ENCODE data around the gene RMI2.

RMI2 gene

DNA sequence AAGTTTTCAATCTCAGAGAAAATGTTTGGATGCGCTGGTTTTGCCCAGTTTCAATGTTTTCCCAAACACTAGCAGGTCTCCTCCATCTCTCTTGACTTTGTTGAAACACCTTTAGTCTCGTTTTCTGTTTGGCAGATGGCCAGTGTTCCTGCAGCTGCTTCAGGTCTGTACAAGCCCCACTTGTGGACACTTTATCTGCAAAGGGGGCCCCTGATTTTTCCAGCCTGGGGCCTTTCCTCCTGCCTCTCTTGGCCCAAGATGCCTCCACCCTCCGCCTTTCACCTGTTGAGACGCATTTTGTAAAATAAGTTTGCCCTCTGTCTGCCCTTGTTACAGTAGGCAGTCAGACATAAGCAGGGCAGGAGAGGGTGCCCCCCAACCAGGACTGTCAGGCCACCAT, 42.3 kb upstream of the RMI2 start:
- no peak overlapping the region for H3K4me2 ChIP-seq (ENCODE audit: low read depth, low read length, poor library complexity, severe bottlenecking)

DNA sequence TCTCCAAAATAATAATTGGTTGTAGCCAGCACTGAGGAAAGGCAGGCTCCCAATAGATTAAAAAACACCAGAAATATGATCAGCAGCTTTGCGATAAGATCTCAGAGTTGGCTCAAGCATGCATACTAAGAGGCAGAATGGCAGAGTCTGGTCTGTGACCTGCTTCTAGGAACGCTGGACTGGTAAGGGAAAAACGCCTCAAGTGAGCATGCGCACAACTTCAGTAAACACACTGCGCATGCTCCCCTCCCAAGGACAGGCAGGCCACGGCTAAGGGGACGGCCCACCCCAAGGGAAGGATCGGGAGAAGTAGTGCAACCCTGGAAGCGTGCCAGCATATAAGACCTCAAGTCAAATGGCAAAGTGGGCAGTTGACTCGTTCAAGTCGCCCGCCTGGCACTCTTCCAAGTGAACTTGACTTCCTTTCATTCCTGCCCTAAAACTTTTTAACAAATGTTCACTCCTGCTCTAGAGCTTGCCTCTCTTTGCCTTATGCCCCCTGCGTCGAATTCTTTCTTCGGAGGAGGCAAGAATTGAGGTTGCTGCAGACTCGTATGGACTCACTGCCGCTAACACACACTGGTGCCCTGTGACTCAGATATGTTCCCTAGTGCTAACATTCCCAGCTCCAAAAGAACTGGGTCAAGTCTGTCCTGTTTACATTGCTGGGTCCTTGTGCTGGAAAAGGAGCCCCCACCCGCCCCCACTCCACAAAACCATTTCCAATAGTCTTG, 41.7 kb upstream of the RMI2 start:
- Histone ChIP-seq H3K79me2 (ENCODE audit: insufficient read depth, low read length) (no peaks in the 10 kb centered on the region), H2AFZ (ENCODE audit: low read depth, low read length, severe bottlenecking) (no peak overlapping the region), H3F3A (ENCODE audit: insufficient read depth) (peaks cover 3% of the 10 kb centered on the region), H3K9me3 (ENCODE audit: insufficient read depth, low read length) (0 out of 2 replicates have a peak, but pooled peaks cover 5% of the 10 kb centered on the region), H3K27me3 (ENCODE audit: low read length) (no peaks in the 10 kb centered on the region), H3K36me3 (ENCODE audit: low read length) (no peaks in the 10 kb centered on the region), H3K4me3 (ENCODE audit: insufficient read depth, low read length, poor library complexity, severe bottlenecking) (no peak overlapping the region), H3K9me2 (replicated peaks; ENCODE audit: insufficient read depth, low read length) (no peaks in the 10 kb centered on the region), H4K20me1 (ENCODE audit: low read depth, low read length) (no peaks in the 10 kb centered on the region), H3K4me2 (ENCODE audit: low read depth, low read length, poor library complexity, severe bottlenecking) (no peak overlapping the region), H3K27ac (ENCODE audit: low read depth, low read length) (no peak overlapping the region), H3K9ac (ENCODE audit: low read length) (no peak overlapping the region)
- TF ChIP-seq, protein P1, sequence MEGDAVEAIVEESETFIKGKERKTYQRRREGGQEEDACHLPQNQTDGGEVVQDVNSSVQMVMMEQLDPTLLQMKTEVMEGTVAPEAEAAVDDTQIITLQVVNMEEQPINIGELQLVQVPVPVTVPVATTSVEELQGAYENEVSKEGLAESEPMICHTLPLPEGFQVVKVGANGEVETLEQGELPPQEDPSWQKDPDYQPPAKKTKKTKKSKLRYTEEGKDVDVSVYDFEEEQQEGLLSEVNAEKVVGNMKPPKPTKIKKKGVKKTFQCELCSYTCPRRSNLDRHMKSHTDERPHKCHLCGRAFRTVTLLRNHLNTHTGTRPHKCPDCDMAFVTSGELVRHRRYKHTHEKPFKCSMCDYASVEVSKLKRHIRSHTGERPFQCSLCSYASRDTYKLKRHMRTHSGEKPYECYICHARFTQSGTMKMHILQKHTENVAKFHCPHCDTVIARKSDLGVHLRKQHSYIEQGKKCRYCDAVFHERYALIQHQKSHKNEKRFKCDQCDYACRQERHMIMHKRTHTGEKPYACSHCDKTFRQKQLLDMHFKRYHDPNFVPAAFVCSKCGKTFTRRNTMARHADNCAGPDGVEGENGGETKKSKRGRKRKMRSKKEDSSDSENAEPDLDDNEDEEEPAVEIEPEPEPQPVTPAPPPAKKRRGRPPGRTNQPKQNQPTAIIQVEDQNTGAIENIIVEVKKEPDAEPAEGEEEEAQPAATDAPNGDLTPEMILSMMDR (IDR thresholded peaks at IDR 0.05; ENCODE audit: insufficient read depth, low read length, poor library complexity, severe bottlenecking), result no peak
- no peak for TF ChIP-seq EZH2phosphoT487 (conservative IDR thresholded peaks at IDR 0.05; ENCODE audit: low read length)

More for the DNA sequence above, 42.3 kb upstream of the RMI2 start:
- Histone ChIP-seq H4K20me1 (ENCODE audit: low read depth, low read length) (no peaks in the 10 kb centered on the region), H3K36me3 (ENCODE audit: low read length) (no peaks in the 10 kb centered on the region), H3F3A (ENCODE audit: insufficient read depth) (peaks cover 9% of the 10 kb centered on the region), H2AFZ (ENCODE audit: low read depth, low read length, severe bottlenecking) (no peak overlapping the region), H3K9ac (ENCODE audit: low read length) (no peak overlapping the region), H3K79me2 (ENCODE audit: insufficient read depth, low read length) (no peaks in the 10 kb centered on the region), H3K9me3 (ENCODE audit: insufficient read depth, low read length) (0 out of 2 replicates have a peak, but pooled peaks cover 1% of the 10 kb centered on the region), H3K27me3 (ENCODE audit: low read length) (no peaks in the 10 kb centered on the region), H3K9me2 (replicated peaks; ENCODE audit: insufficient read depth, low read length) (no peaks in the 10 kb centered on the region), H3K27ac (ENCODE audit: low read depth, low read length) (no peak overlapping the region), H3K4me3 (ENCODE audit: insufficient read depth, low read length, poor library complexity, severe bottlenecking) (no peak overlapping the region)
- TF ChIP-seq, protein P1 (IDR thresholded peaks at IDR 0.05; ENCODE audit: insufficient read depth, low read length, poor library complexity, severe bottlenecking), result no peak
- TF ChIP-seq EZH2phosphoT487 (conservative IDR thresholded peaks at IDR 0.05; ENCODE audit: low read length), result no peak

DNA sequence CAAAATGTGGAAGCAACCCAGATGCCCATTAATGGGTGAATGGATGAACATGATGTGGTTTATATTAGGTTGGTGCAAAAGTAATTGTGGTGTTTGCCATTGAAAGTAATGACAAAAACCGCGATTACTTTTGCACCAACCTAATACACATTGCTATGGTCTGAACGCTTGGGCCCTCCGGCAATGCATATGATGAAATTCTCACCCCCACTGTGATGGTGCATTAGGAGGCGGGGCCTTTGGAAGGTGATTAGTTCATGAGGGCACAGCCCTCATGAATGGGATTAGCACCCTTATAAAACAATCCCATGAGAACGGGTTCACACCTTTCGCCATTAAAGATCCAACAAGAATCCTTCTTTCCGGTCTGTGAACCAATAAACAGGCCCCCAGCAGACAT, 38.9 kb upstream of the RMI2 start:
- Histone ChIP-seq H2AFZ (ENCODE audit: low read depth, low read length, severe bottlenecking) (no peak overlapping the region), H3K27me3 (ENCODE audit: low read length) (no peaks in the 10 kb centered on the region), H3K9me3 (ENCODE audit: insufficient read depth, low read length) (0 out of 2 replicates have a peak, but pooled peaks cover 5% of the 10 kb centered on the region), H4K20me1 (ENCODE audit: low read depth, low read length) (no peaks in the 10 kb centered on the region), H3K36me3 (ENCODE audit: low read length) (no peaks in the 10 kb centered on the region), H3K9me2 (replicated peaks; ENCODE audit: insufficient read depth, low read length) (no peaks in the 10 kb centered on the region), H3K27ac (ENCODE audit: low read depth, low read length) (no peak overlapping the region), H3K79me2 (ENCODE audit: insufficient read depth, low read length) (no peaks in the 10 kb centered on the region), H3F3A (ENCODE audit: insufficient read depth) (peaks cover 12% of the 10 kb centered on the region), H3K9ac (ENCODE audit: low read length) (no peak overlapping the region), H3K4me3 (ENCODE audit: insufficient read depth, low read length, poor library complexity, severe bottlenecking) (no peak overlapping the region), H3K4me2 (ENCODE audit: low read depth, low read length, poor library complexity, severe bottlenecking) (no peak overlapping the region)
- no peak for TF ChIP-seq EZH2phosphoT487 (conservative IDR thresholded peaks at IDR 0.05; ENCODE audit: low read length)
- TF ChIP-seq, protein P1 (IDR thresholded peaks at IDR 0.05; ENCODE audit: insufficient read depth, low read length, poor library complexity, severe bottlenecking), result no peak

Measured in SU-DHL-6 (cell line).